H1 (cell line): ENCODE results near the gene PDE6B. TPM values are rescaled to one million over a fixed set of nuclear protein-coding genes. Genes with fewer than 3 reads are reported as not detected.

Experiments used
- CTCF ChIA-PET: fragments of 300-600 bp; sonication (Branson Sonifier 250); formaldehyde crosslinking; loops from one replicate; lab custom pipeline; 2021; ENCODE audit not compliant: partially characterized antibody; lab: Charles Lee
- POLR2A ChIA-PET: fragments of 300-600 bp; sonication (Branson Sonifier 250); formaldehyde crosslinking; loops from one replicate; lab custom pipeline; 2021; ENCODE audit warnings: inconsistent platforms; ENCODE audit not compliant: partially characterized antibody; lab: Charles Lee
- DNase-seq, 2 experiments: peaks; one replicate each; pipeline versions ENCODE4 v3.0.0 to v3.0.0-alpha.2; 2010 to 2022; ENCODE audit warnings: low spot score in 2 of 2, low read depth in 1 of 2, mixed read lengths in 1 of 2
- FAIRE-seq: peaks from 2 replicates; lab custom pipeline; 2011; peaks lifted over from hg19 to GRCh38; lab: Jason Lieb, UNC
- H2AFZ ChIP-seq: 2 replicates; pipeline ENCODE4 v1.8.1; 2012; ENCODE audit warnings: low read length, inconsistent platforms
- H2AK5ac ChIP-seq: 2 replicates; pipeline ENCODE4 v1.6.1; 2013; ENCODE audit warnings: low read depth, low read length
- H2BK120ac ChIP-seq: replicated peaks from 2 replicates; pipeline ENCODE3; 2013; ENCODE audit warnings: low read depth, low read length, inconsistent platforms
- H2BK12ac ChIP-seq: 2 replicates; pipeline ENCODE4 v1.6.1; 2013; ENCODE audit warnings: low read depth, low read length
- H2BK15ac ChIP-seq: 2 replicates; pipeline ENCODE4 v1.6.1; 2013; ENCODE audit warnings: low read length
- H2BK20ac ChIP-seq: 2 replicates; pipeline ENCODE4 v1.6.1; 2013; ENCODE audit warnings: low read length
- H2BK5ac ChIP-seq: 2 replicates; pipeline ENCODE4 v1.6.1; 2013; ENCODE audit warnings: low read depth, low read length
- H3K14ac ChIP-seq: 2 replicates; pipeline ENCODE4 v1.6.1; 2013; ENCODE audit warnings: inconsistent platforms; ENCODE audit not compliant: insufficient read length
- H3K18ac ChIP-seq: 2 replicates; pipeline ENCODE4 v1.6.1; 2013; ENCODE audit warnings: low read length; ENCODE audit errors: extremely low read depth
- H3K23ac ChIP-seq: 2 replicates; pipeline ENCODE4 v1.6.1; 2013; ENCODE audit warnings: inconsistent platforms; ENCODE audit not compliant: insufficient read length
- H3K23me2 ChIP-seq: 2 replicates; pipeline ENCODE4 v1.6.1; 2013; ENCODE audit warnings: low read depth, low read length
- H3K27ac ChIP-seq: 2 replicates; pipeline ENCODE4 v1.6.1; 2011; ENCODE audit warnings: low read depth, low read length, inconsistent platforms
- H3K27me3 ChIP-seq, 4 experiments: replicated peaks in 1 of 4; 1 replicate in 1 of 4; 2 replicates in 3 of 4; pipeline versions ENCODE4 v1.6.1 to v1.8.1; 2011 to 2013; ENCODE audit warnings: low read length in 3 of 4, mild to moderate bottlenecking in 3 of 4, inconsistent platforms in 2 of 4, mixed read lengths in 2 of 4, moderate library complexity in 1 of 4; ENCODE audit not compliant: control insufficient read depth in 3 of 4, insufficient read depth in 3 of 4; ENCODE audit errors: extremely low read depth in 1 of 4
- H3K36me3 ChIP-seq, 4 experiments: 2 replicates each; pipeline versions ENCODE4 v1.6.1 to v1.8.1; 2011 to 2013; ENCODE audit warnings: mild to moderate bottlenecking in 4 of 4, low read length in 3 of 4, moderate library complexity in 2 of 4, control low read depth in 1 of 4, inconsistent platforms in 1 of 4; ENCODE audit not compliant: insufficient read depth in 4 of 4, control insufficient read depth in 2 of 4
- H3K4ac ChIP-seq: replicated peaks from 2 replicates; pipeline ENCODE3; 2013; ENCODE audit warnings: low read length, low read depth, mixed read lengths, inconsistent platforms; ENCODE audit not compliant: insufficient read length
- H3K4me1 ChIP-seq, 4 experiments: replicated peaks in 1 of 4; 1 replicate in 1 of 4; 2 replicates in 3 of 4; pipeline versions ENCODE4 v1.6.1 to v1.8.1; 2011 to 2013; ENCODE audit warnings: low read length in 3 of 4, inconsistent platforms in 2 of 4, mixed read lengths in 1 of 4; ENCODE audit not compliant: insufficient read depth in 4 of 4, control insufficient read depth in 3 of 4
- H3K4me2 ChIP-seq, 2 experiments: 2 replicates each; pipeline versions ENCODE4 v1.6.1 to v1.8.1; 2011 to 2013; ENCODE audit warnings: low read depth in 2 of 2, low read length in 2 of 2, control low read depth in 1 of 2, inconsistent platforms in 1 of 2, mild to moderate bottlenecking in 1 of 2; ENCODE audit not compliant: insufficient read depth in 1 of 2
- H3K4me3 ChIP-seq, 4 experiments: fragments of 200-600, 300-600 bp in 1 of 4; sonication (generic), shearing (Covaris generic), sonication (Bioruptor Twin) in 1 of 4; 2 replicates each; pipeline versions ENCODE4 v1.5.1 to v1.8.1; 2011 to 2016; ENCODE audit warnings: low read length in 4 of 4, low read depth in 3 of 4, control low read depth in 2 of 4, inconsistent platforms in 2 of 4, mild to moderate bottlenecking in 2 of 4, mixed read lengths in 1 of 4, moderate library complexity in 1 of 4; ENCODE audit not compliant: insufficient read depth in 2 of 4; ENCODE audit errors: extremely low read depth in 1 of 4
- H3K56ac ChIP-seq: replicated peaks from 2 replicates; pipeline ENCODE3; 2013; ENCODE audit warnings: low read depth, mild to moderate bottlenecking, mixed read lengths, low read length, inconsistent platforms; ENCODE audit not compliant: insufficient read length
- H3K79me1 ChIP-seq: 2 replicates; pipeline ENCODE4 v1.6.1; 2013; ENCODE audit warnings: low read depth, low read length, control low read depth
- H3K79me2 ChIP-seq, 2 experiments: 2 replicates each; pipeline versions ENCODE4 v1.6.1 to v1.8.1; 2012 to 2013; ENCODE audit warnings: low read length in 2 of 2, mild to moderate bottlenecking in 2 of 2, inconsistent platforms in 1 of 2; ENCODE audit not compliant: insufficient read depth in 2 of 2, control insufficient read depth in 1 of 2
- H3K9ac ChIP-seq, 4 experiments: replicated peaks in 1 of 4; 1 replicate in 1 of 4; 2 replicates in 3 of 4; pipeline versions ENCODE4 v1.6.1 to v1.8.1; 2011 to 2013; ENCODE audit warnings: low read depth in 3 of 4, low read length in 3 of 4, control low read depth in 2 of 4, mild to moderate bottlenecking in 2 of 4, moderate library complexity in 2 of 4, inconsistent platforms in 1 of 4; ENCODE audit errors: extremely low read depth in 1 of 4
- H3K9me3 ChIP-seq, 2 experiments: 2 replicates each; pipeline versions ENCODE4 v1.6.1 to v1.8.1; 2012 to 2013; ENCODE audit warnings: mild to moderate bottlenecking in 2 of 2, moderate library complexity in 2 of 2, control low read depth in 1 of 2, inconsistent platforms in 1 of 2, low read depth in 1 of 2, low read length in 1 of 2, mixed read lengths in 1 of 2; ENCODE audit not compliant: insufficient read depth in 2 of 2
- H4K20me1 ChIP-seq, 2 experiments: replicated peaks in 1 of 2; 2 replicates each; pipeline versions ENCODE3 to v1.8.1; 2011 to 2013; ENCODE audit warnings: inconsistent platforms in 2 of 2, low read length in 2 of 2, mild to moderate bottlenecking in 1 of 2; ENCODE audit not compliant: insufficient read depth in 2 of 2, control insufficient read depth in 1 of 2
- H4K5ac ChIP-seq: 2 replicates; pipeline ENCODE4 v1.6.1; 2013; ENCODE audit warnings: low read length, low read depth, mixed read lengths, inconsistent platforms; ENCODE audit not compliant: insufficient read length
- H4K8ac ChIP-seq: 2 replicates; pipeline ENCODE4 v1.8.0; 2013; ENCODE audit warnings: mild to moderate bottlenecking, moderate library complexity, low read length, inconsistent platforms; ENCODE audit not compliant: insufficient read depth; ENCODE audit errors: extremely low read depth
- H4K91ac ChIP-seq: replicated peaks from 2 replicates; pipeline ENCODE3; 2013; ENCODE audit warnings: low read length, mixed read lengths, inconsistent platforms; ENCODE audit not compliant: insufficient read length
- CHD2 ChIP-seq: IDR thresholded peaks from 2 replicates; pipeline ENCODE4 v1.6.1; 2012; ENCODE audit warnings: low read length, improper control_type of control experiment
- E2F6 ChIP-seq: IDR thresholded peaks from 2 replicates; pipeline ENCODE4 v1.6.1; 2012; ENCODE audit warnings: inconsistent platforms
- EP300 ChIP-seq, 2 experiments: IDR thresholded peaks; 1 replicate in 1 of 2; 2 replicates in 1 of 2; pipeline ENCODE4 v1.6.1; 2011 to 2012; ENCODE audit warnings: low read depth in 2 of 2, low read length in 2 of 2, mild to moderate bottlenecking in 2 of 2, borderline replicate concordance in 1 of 2, inconsistent platforms in 1 of 2, moderate library complexity in 1 of 2
- FOSL1 ChIP-seq: IDR thresholded peaks from 2 replicates; pipeline ENCODE4 v1.6.1; 2011; ENCODE audit warnings: mild to moderate bottlenecking, low read depth, low read length, moderate library complexity; ENCODE audit not compliant: insufficient read depth
- HDAC6 ChIP-seq: IDR thresholded peaks from one replicate; pipeline ENCODE4 v1.7.1; 2012; ENCODE audit warnings: low read depth, mild to moderate bottlenecking, inconsistent platforms, low read length, moderate library complexity
- JUND ChIP-seq: IDR thresholded peaks from 2 replicates; pipeline ENCODE4 v1.6.1; 2011; ENCODE audit warnings: mild to moderate bottlenecking, improper control_type of control experiment, low read length
- KDM1A ChIP-seq: fragments of 200-600, 300-600 bp; sonication (generic); IDR thresholded peaks from 2 replicates; pipeline ENCODE4 v1.7.1; 2016; ENCODE audit warnings: mild to moderate bottlenecking, low read length, borderline replicate concordance
- KDM5A ChIP-seq: fragments of 200-600 bp; IDR thresholded peaks from 2 replicates; pipeline ENCODE4 v1.7.1; 2012; ENCODE audit warnings: mild to moderate bottlenecking, low read length, inconsistent platforms, mixed read lengths
- NRF1 ChIP-seq: IDR thresholded peaks from 2 replicates; pipeline ENCODE4 v1.6.1; 2011; ENCODE audit warnings: mild to moderate bottlenecking, low read depth, low read length, improper control_type of control experiment
- POLR2A ChIP-seq, 2 experiments: IDR thresholded peaks; 1 replicate in 1 of 2; 2 replicates in 1 of 2; pipeline ENCODE4 v1.6.1; 2011; ENCODE audit warnings: low read depth in 2 of 2, low read length in 2 of 2, mild to moderate bottlenecking in 2 of 2; ENCODE audit errors: control extremely low read depth in 1 of 2
- RBBP5 ChIP-seq: IDR thresholded peaks from 2 replicates; pipeline ENCODE4 v1.7.1; 2012; ENCODE audit warnings: low read depth, mild to moderate bottlenecking, inconsistent platforms, low read length, moderate library complexity, borderline replicate concordance
- RFX5 ChIP-seq: IDR thresholded peaks from 2 replicates; pipeline ENCODE4 v1.6.1; 2011; ENCODE audit warnings: low read depth, low read length, improper control_type of control experiment, borderline replicate concordance
- WGBS, 2 experiments: shearing (Covaris generic) in 1 of 2; methylation state at CpG; one replicate each; pipeline versions ENCODE4 v1.1.6 to v1.1.7; 2013 to 2015; ENCODE audit warnings: low lambda C conversion rate in 2 of 2, mixed read lengths in 2 of 2, inconsistent platforms in 1 of 2, low coverage in 1 of 2, missing lambda C conversion rate in 1 of 2; ENCODE audit not compliant: insufficient replicate concordance in 2 of 2, insufficient coverage in 1 of 2, insufficient read length in 1 of 2; ENCODE audit errors: extremely low coverage in 1 of 2, missing lambda C conversion rate in 1 of 2; 5-methylcytosine and 5-hydroxymethylcytosine counted together
- polyA plus RNA-seq, 7 experiments: library from polyadenylated mRNA; depleted of rRNA in 3 of 7; stranded (reverse) in 5 of 7; unstranded in 2 of 7; fragments of >200 nt in 5 of 7; fragments of 200-250 nt in 2 of 7; gene quantifications; 1 replicate in 5 of 7; 2 replicates in 1 of 7; 4 replicates in 1 of 7; pipeline versions ENCODE4 v1.2.1 to v1.2.3, GENCODE V29; 2011 to 2013; ENCODE audit warnings: missing spikeins in 2 of 7, mixed read lengths in 2 of 7
- total RNA-seq: library from RNA; stranded (reverse); fragmentation: NEBNext Ultra II Directional; extraction: Animal tissue kit (Norgen Biotek cat#: 25700); gene quantifications from 2 replicates; pipeline ENCODE4 v1.2.1, GENCODE V29; 2021
- TF ChIP-seq, protein P1 (sequence below): IDR thresholded peaks from 2 replicates; pipeline ENCODE4 v1.6.1; 2012; ENCODE audit warnings: inconsistent platforms

Gene PDE6B
- total and polyA plus RNA-seq, 2 of the 8 experiments (the other 6 are each of a cell fraction or from before 2014, with no cell fraction given): 4.1 to 8.4 TPM

GRCh38 chr4:702618-703048 is 77.3 kb downstream of the PDE6B start:
- Histone ChIP-seq H2AFZ (no peak overlapping the region), H3K79me2 (peaks cover 0 to 13% of the 10 kb centered on the region in 2 experiments; a peak in 2 of 4 replicates)
- TF ChIP-seq HDAC6: no peak
- TF ChIP-seq FOSL1: no peak
- TF ChIP-seq KDM1A: no peak
- TF ChIP-seq JUND: no peak
- TF ChIP-seq E2F6: no peak
- no peak for TF ChIP-seq KDM5A
- no peak for TF ChIP-seq CHD2
- TF ChIP-seq, protein P1, sequence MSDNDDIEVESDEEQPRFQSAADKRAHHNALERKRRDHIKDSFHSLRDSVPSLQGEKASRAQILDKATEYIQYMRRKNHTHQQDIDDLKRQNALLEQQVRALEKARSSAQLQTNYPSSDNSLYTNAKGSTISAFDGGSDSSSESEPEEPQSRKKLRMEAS: no peak
- no peak for TF ChIP-seq NRF1
- no peak for TF ChIP-seq EP300 (IDR thresholded peaks at IDR 0.05; ENCODE audit: borderline replicate concordance in 1 of 2, low read depth in 2 of 2, low read length in 2 of 2)
- no peak for TF ChIP-seq RBBP5
- TF ChIP-seq POLR2A (IDR thresholded peaks at IDR 0.05; ENCODE audit: control extremely low read depth in 1 of 2, low read depth in 2 of 2, low read length in 2 of 2): no peak
- no peak for TF ChIP-seq RFX5

More at GRCh38 chr4:702618-703048, 77.3 kb downstream of the PDE6B start:
- Histone ChIP-seq H2AK5ac (no peak overlapping the region), H3K27ac (no peak overlapping the region), H3K18ac (no peak overlapping the region), H2BK20ac (no peak overlapping the region), H2BK5ac (no peak overlapping the region), H3K23ac (no peak overlapping the region), H3K4me3 (no peak overlapping the region), H4K20me1 (peaks cover 0 to 3% of the 10 kb centered on the region in 2 experiments), H3K79me1 (peaks cover 3% of the 10 kb centered on the region; the same call in 1 of the 2 replicates), H2BK120ac (no peak overlapping the region), H3K4ac (no peak overlapping the region), H4K91ac (no peak overlapping the region), H3K4me1 (peaks cover 0 to 8% (median 5%) of the 10 kb centered on the region in 4 experiments; a peak in 5 of 7 replicates), H4K5ac (no peak overlapping the region), H3K56ac (no peak overlapping the region), H3K23me2 (peaks cover 10% of the 10 kb centered on the region; the same call in 1 of the 2 replicates), H2BK12ac (no peak overlapping the region), H3K9ac (no peak overlapping the region), H4K8ac (no peak overlapping the region), H3K27me3 (peaks cover 0 to 5% (median 3%) of the 10 kb centered on the region in 4 experiments; a peak in 3 of 7 replicates), H3K9me3 (no peaks in the 10 kb centered on the region), H3K14ac (no peak overlapping the region), H3K36me3 (no peaks in the 10 kb centered on the region), H3K4me2 (no peak overlapping the region), H2BK15ac (no peak overlapping the region)
- WGBS, 2 experiments: 80% methylated on average over 7 of the region's 7 CpGs; no CpG with 5 or more reads in 1 of the 2 experiments
- FAIRE-seq (no peak), DNase-seq (no peak)
- ChIA-PET CTCF (interaction anchor here (0.6 to 5.2 kb wide), 3 partner anchors 11 to 142 kb away, joined by 3 to 65 read pairs (median 3); no protein-coding TSS in a partner anchor), POLR2A (interaction anchor here (0.5 to 0.9 kb wide), 3 partner anchors 9 to 375 kb away, joined by 3 read pairs; no protein-coding TSS in a partner anchor)
